A673 (cell line): Measurements from ENCODE around the gene SF3A1.

ENCODE experiments used
- CTCF ChIP-seq: fragments of 300-800, 200-600 bp; sonication (generic); conservative IDR thresholded peaks from 2 replicates; pipeline ENCODE4 v1.5.1; 2017; ENCODE audit warnings: low read depth, mild to moderate bottlenecking, antibody characterized with exemption, low read length, moderate library complexity, mixed read lengths
- EZH2 ChIP-seq: fragments of 200-600 bp; sonication (generic); IDR thresholded peaks from 2 replicates; pipeline ENCODE4 v1.6.1; 2017; ENCODE audit warnings: borderline replicate concordance, low read depth, mild to moderate bottlenecking, mixed read lengths, antibody characterized with exemption, low read length; ENCODE audit not compliant: poor library complexity, severe bottlenecking

- no peak for TF ChIP-seq CTCF
- no peak for TF ChIP-seq EZH2
Measured at GRCh38 chr22:30381264-30381663, 24.6 kb upstream of the SF3A1 start.
